DND-41 (cell line): ENCODE data around the gene TM4SF4.

Source experiments
- ATAC-seq: fragments of 200-7000 bp; cut with Tn5 transposase; 3 replicates; pipeline ENCODE4 v1.9.1; 2021; ENCODE audit warnings: low read depth; ENCODE audit not compliant: insufficient read depth
- DNase-seq: peaks from one replicate; pipeline ENCODE4 v3.0.0-alpha.2; 2020
- H2AFZ ChIP-seq: 2 replicates; pipeline ENCODE4 v1.6.0; 2012; ENCODE audit warnings: low read depth, low read length
- H3K27ac ChIP-seq: 2 replicates; pipeline ENCODE4 v1.5.1; 2012; ENCODE audit warnings: low read length, inconsistent platforms
- H3K27me3 ChIP-seq: fragments of 200-600 bp; sonication (generic); 2 replicates; pipeline ENCODE4 v1.6.0; 2012; ENCODE audit warnings: low read length, mild to moderate bottlenecking, inconsistent platforms; ENCODE audit not compliant: insufficient read depth, poor library complexity
- H3K36me3 ChIP-seq: 2 replicates; pipeline ENCODE4 v1.5.1; 2012; ENCODE audit warnings: low read length, inconsistent platforms; ENCODE audit not compliant: insufficient read depth
- H3K4me1 ChIP-seq: 2 replicates; pipeline ENCODE4 v1.5.1; 2012; ENCODE audit warnings: mild to moderate bottlenecking, low read length; ENCODE audit not compliant: insufficient read depth
- H3K4me2 ChIP-seq: 2 replicates; pipeline ENCODE4 v1.6.0; 2012; ENCODE audit warnings: mild to moderate bottlenecking, moderate library complexity, low read length, inconsistent platforms; ENCODE audit not compliant: insufficient read depth
- H3K4me3 ChIP-seq, 2 experiments: fragments of 200-600 bp in 1 of 2; shearing (Covaris generic) in 1 of 2; 2 replicates each; pipeline ENCODE4 v1.5.1; 2012 to 2016; ENCODE audit warnings: inconsistent platforms in 2 of 2, low read length in 2 of 2, mild to moderate bottlenecking in 2 of 2, low read depth in 1 of 2, moderate library complexity in 1 of 2
- H3K79me2 ChIP-seq: 2 replicates; pipeline ENCODE4 v1.6.0; 2012; ENCODE audit warnings: low read length, inconsistent platforms; ENCODE audit not compliant: insufficient read depth
- H3K9ac ChIP-seq: 2 replicates; pipeline ENCODE4 v1.6.0; 2012; ENCODE audit warnings: low read depth, mild to moderate bottlenecking, inconsistent platforms, low read length, moderate library complexity
- H3K9me3 ChIP-seq: 2 replicates; pipeline ENCODE4 v1.5.1; 2012; ENCODE audit warnings: low read length, moderate library complexity, mild to moderate bottlenecking, inconsistent platforms; ENCODE audit not compliant: insufficient read depth, severe bottlenecking
- H4K20me1 ChIP-seq: 2 replicates; pipeline ENCODE4 v1.6.0; 2012; ENCODE audit warnings: low read length; ENCODE audit not compliant: insufficient read depth
- CTCF ChIP-seq: IDR thresholded peaks from 2 replicates; pipeline ENCODE4 v1.5.1; 2012; ENCODE audit warnings: borderline replicate concordance, low read length, moderate library complexity, mild to moderate bottlenecking; ENCODE audit not compliant: poor library complexity, severe bottlenecking; ENCODE audit errors: extremely low read depth
- EZH2 ChIP-seq: IDR thresholded peaks from 3 replicates; pipeline ENCODE4 v1.6.1; 2012; ENCODE audit warnings: borderline replicate concordance, low read depth, mild to moderate bottlenecking, moderate library complexity, low read length, inconsistent platforms; ENCODE audit not compliant: severe bottlenecking

TM4SF4 gene

GRCh38 chr3:149495581-149496125 lies 21.2 kb downstream of the TM4SF4 start:
- Histone ChIP-seq H3K4me2 (no peak overlapping the region), H3K9ac (no peak overlapping the region), H3K4me1 (no peaks in the 10 kb centered on the region), H3K27ac (no peak overlapping the region), H3K27me3 (no peaks in the 10 kb centered on the region), H3K36me3 (no peaks in the 10 kb centered on the region), H2AFZ (no peak overlapping the region), H3K9me3 (no peaks in the 10 kb centered on the region), H3K4me3 (no peak overlapping the region), H3K79me2 (no peaks in the 10 kb centered on the region), H4K20me1 (no peaks in the 10 kb centered on the region)
- ATAC-seq (no peak), DNase-seq (no peak)
- no peak for TF ChIP-seq EZH2
- TF ChIP-seq CTCF, result no peak

GRCh38 chr3:149496891-149497290 lies 22.4 kb downstream of the TM4SF4 start:
- DNase-seq, result no peak
- no peaks in the 10 kb centered on the region for H3K79me2 ChIP-seq
- no peak overlapping the region for H3K9ac ChIP-seq
- no peak overlapping the region for H3K4me3 ChIP-seq
- no peaks in the 10 kb centered on the region for H3K27me3 ChIP-seq
- TF ChIP-seq EZH2, result no peak
- TF ChIP-seq CTCF, result no peak
- H3K36me3 ChIP-seq, result no peaks in the 10 kb centered on the region
- no peaks in the 10 kb centered on the region for H3K4me1 ChIP-seq
- H3K9me3 ChIP-seq, result no peaks in the 10 kb centered on the region
- no peak overlapping the region for H3K27ac ChIP-seq
- H4K20me1 ChIP-seq, result no peaks in the 10 kb centered on the region
- H2AFZ ChIP-seq, result no peak overlapping the region
- no peak for ATAC-seq
- no peak overlapping the region for H3K4me2 ChIP-seq

DNA sequence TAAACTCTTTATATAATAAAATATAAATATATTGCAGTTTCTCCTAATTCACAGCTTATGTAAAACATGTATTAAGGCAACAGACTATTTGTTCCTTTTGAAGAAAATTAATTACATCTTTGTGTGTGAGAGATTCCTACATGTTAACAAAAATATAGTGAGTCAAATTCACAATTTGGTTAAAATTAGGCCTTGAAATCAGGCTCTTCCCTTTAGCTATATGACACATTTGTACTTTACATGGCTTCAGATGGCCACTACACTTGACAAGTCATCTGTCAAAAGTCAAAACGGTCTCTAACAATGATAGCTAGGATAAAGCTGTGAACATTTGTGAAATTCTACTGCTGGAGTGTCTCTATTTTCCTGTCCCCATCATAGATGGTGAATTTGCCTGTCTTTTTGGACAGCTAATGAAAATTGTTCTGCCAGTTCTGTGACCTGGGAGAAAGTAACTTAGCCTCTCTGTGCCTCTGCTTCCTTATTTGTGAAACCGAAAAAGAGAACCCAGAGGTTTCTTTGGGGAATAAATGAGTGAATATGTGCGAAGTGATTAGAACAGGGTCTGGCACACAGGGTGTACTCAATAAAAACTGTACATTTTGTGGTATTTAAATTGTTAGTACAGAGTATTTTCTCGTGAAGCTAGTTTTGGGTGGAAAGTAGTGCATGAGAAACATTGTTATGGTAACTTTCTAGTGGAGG lies 23.6 kb downstream of the TM4SF4 start:
- Histone ChIP-seq H3K4me3 (no peak overlapping the region), H3K4me1 (no peaks in the 10 kb centered on the region), H3K4me2 (no peak overlapping the region), H3K9ac (no peak overlapping the region), H3K79me2 (no peaks in the 10 kb centered on the region), H3K9me3 (no peaks in the 10 kb centered on the region), H3K27me3 (no peaks in the 10 kb centered on the region), H2AFZ (no peak overlapping the region), H4K20me1 (no peaks in the 10 kb centered on the region), H3K27ac (no peak overlapping the region), H3K36me3 (no peaks in the 10 kb centered on the region)
- no peak for TF ChIP-seq CTCF
- TF ChIP-seq EZH2, result no peak
- DNase-seq (no peak), ATAC-seq (no peak)
